ENCODE data around the gene RAE1. TPM values are rescaled to one million over a fixed set of nuclear protein-coding genes. Genes with fewer than 3 reads are reported as not detected.

Gene RAE1
- polyA plus RNA-seq, 1 experiment: 39.0 TPM

- no peak for DNase-seq (ENCODE audit: low read depth)
- TF ChIP-seq CTCF (IDR thresholded peaks at IDR 0.05; ENCODE audit: insufficient read depth, low read depth, low read length): no peak
- Histone ChIP-seq H3K27me3 (ENCODE audit: control insufficient read depth, insufficient read depth, low read length) (peaks cover 8% of the 10 kb centered on the region), H3K36me3 (ENCODE audit: control insufficient read depth, insufficient read depth, low read length) (no peaks in the 10 kb centered on the region), H3K4me3 (ENCODE audit: low read depth, low read length) (no peak overlapping the region)
- ChIA-PET POLR2A (no interaction called here), CTCF (interaction anchor here (1.1 kb wide), 1 partner anchor 230 kb away, joined by 3 read pairs; no protein-coding TSS in a partner anchor)
Observed at GRCh38 chr20:57320358-57320757, 30.7 kb upstream of the RAE1 start.

- H3K4me3 ChIP-seq (ENCODE audit: low read depth, low read length): no peak overlapping the region
- POLR2A ChIA-PET: no interaction called here
- TF ChIP-seq CTCF (IDR thresholded peaks at IDR 0.05; ENCODE audit: insufficient read depth, low read depth, low read length): no peak
- H3K27me3 ChIP-seq (ENCODE audit: control insufficient read depth, insufficient read depth, low read length): peaks cover 8% of the 10 kb centered on the region
- no peak for DNase-seq (ENCODE audit: low read depth)
- H3K36me3 ChIP-seq (ENCODE audit: control insufficient read depth, insufficient read depth, low read length): no peaks in the 10 kb centered on the region
- CTCF ChIA-PET: interaction anchor here (1.1 kb wide), 1 partner anchor 231 kb away, joined by 3 read pairs; no protein-coding TSS in a partner anchor
Observed at GRCh38 chr20:57321142-57321541, 29.9 kb upstream of the RAE1 start.

GRCh38 chr20:57322476-57322875 lies 28.6 kb upstream of the RAE1 start:
- ChIA-PET CTCF (interaction anchor here (0.6 to 1.6 kb wide), 3 partner anchors 13 to 231 kb away, joined by 3 to 4 read pairs (median 3); no protein-coding TSS in a partner anchor), POLR2A (no interaction called here)
- no peak overlapping the region for H3K4me3 ChIP-seq (ENCODE audit: low read depth, low read length)
- no peak for TF ChIP-seq CTCF (IDR thresholded peaks at IDR 0.05; ENCODE audit: insufficient read depth, low read depth, low read length)
- DNase-seq (ENCODE audit: low read depth): no peak
- peaks cover 8% of the 10 kb centered on the region for H3K27me3 ChIP-seq (ENCODE audit: control insufficient read depth, insufficient read depth, low read length)
- H3K36me3 ChIP-seq (ENCODE audit: control insufficient read depth, insufficient read depth, low read length): no peaks in the 10 kb centered on the region

- Histone ChIP-seq H3K27me3 (ENCODE audit: control insufficient read depth, insufficient read depth, low read length) (peaks cover 8% of the 10 kb centered on the region), H3K4me3 (ENCODE audit: low read depth, low read length) (no peak overlapping the region), H3K36me3 (ENCODE audit: control insufficient read depth, insufficient read depth, low read length) (no peaks in the 10 kb centered on the region)
- DNase-seq (ENCODE audit: low read depth): no peak
- POLR2A ChIA-PET: no interaction called here
- no peak for TF ChIP-seq CTCF (IDR thresholded peaks at IDR 0.05; ENCODE audit: insufficient read depth, low read depth, low read length)
- CTCF ChIA-PET: interaction anchor here (0.6 to 4.1 kb wide), 5 partner anchors 14 to 332 kb away, joined by 3 to 16 read pairs (median 3); no protein-coding TSS in a partner anchor
Observed at GRCh38 chr20:57323034-57323433, 28.0 kb upstream of the RAE1 start.

- no peak overlapping the region for H3K4me3 ChIP-seq (ENCODE audit: low read depth, low read length)
- H3K36me3 ChIP-seq (ENCODE audit: control insufficient read depth, insufficient read depth, low read length): no peaks in the 10 kb centered on the region
- CTCF ChIA-PET: interaction anchor here (4.1 kb wide), 1 partner anchor 20 kb away, joined by 16 read pairs; no protein-coding TSS in a partner anchor
- peaks cover 9% of the 10 kb centered on the region for H3K27me3 ChIP-seq (ENCODE audit: control insufficient read depth, insufficient read depth, low read length)
- POLR2A ChIA-PET: no interaction called here
- no peak for DNase-seq (ENCODE audit: low read depth)
- TF ChIP-seq CTCF (IDR thresholded peaks at IDR 0.05; ENCODE audit: insufficient read depth, low read depth, low read length): no peak
Observed at GRCh38 chr20:57325632-57326356, 25.3 kb upstream of the RAE1 start.
